Stimulated activated CD4-positive, alpha-beta T cell treated with anti-CD3 and anti-CD28 coated beads, Interleukin-4, amount 100 ng/mL, for 24 hours (primary cell): ENCODE results near the gene RAB11A.

Experiments used
- DNase-seq: peaks from one replicate; pipeline ENCODE4 v3.0.0-alpha.2; 2020

RAB11A gene

DNA sequence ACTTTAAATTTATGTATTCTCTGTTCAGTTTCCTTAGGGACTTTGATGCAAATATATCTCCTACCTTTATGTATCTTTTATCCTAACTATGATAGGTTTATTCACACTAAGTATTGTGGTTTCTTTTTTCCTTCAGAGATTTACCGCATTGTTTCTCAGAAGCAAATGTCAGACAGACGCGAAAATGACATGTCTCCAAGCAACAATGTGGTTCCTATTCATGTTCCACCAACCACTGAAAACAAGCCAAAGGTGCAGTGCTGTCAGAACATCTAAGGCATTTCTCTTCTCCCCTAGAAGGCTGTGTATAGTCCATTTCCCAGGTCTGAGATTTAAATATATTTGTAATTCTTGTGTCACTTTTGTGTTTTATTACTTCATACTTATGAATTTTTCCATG is 18.3 kb downstream of the RAB11A start:
- DNase-seq = peak; percentile 55

DNA sequence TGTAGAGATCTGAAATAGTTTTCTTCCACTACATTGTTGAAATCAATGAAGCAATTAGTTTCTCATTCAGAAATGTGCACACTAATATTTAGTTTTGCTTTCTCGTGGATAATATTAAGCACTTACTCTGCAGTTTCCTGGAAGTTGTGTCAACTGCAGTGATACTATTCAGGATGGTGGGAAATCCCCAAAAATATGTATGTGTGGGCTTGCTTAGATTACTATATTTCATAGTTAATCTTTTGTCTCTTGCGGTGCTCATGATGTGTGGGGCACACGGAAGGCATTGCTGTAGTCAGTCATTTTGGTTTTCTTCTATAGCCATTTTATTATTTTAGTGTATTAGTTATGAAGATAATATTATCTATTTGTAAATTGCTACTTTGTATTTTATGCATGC is 19.7 kb downstream of the RAB11A start:
- DNase-seq = peak; percentile 24

GRCh38 chr15:65893060-65893459 is 23.8 kb downstream of the RAB11A start:
- DNase-seq = peak; percentile 35

GRCh38 chr15:65896236-65896635 is 26.9 kb downstream of the RAB11A start:
- DNase-seq = no peak

DNA sequence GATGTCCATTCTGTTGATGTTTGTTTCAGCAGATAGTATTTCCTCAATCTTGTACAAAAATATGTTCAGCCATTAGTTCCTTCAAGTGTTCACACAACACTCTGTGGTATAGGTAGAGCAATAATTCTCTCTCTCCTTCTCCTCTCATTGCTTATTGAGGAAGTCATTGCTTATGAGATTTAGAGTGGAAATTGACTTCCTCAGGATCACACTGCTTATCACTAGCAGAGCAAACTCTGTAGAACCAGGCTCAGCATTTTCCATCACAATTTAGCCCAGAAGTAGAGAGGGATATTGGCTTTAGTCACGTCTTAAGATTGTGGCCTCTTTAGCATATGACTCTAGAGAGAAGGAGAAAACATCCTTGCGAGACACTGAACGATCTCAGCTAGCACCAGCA is 31.2 kb downstream of the RAB11A start:
- DNase-seq = no peak

- DNase-seq = no peak
These were observed 32.0 kb downstream of the RAB11A start for GRCh38 chr15:65901336-65901735.

DNA sequence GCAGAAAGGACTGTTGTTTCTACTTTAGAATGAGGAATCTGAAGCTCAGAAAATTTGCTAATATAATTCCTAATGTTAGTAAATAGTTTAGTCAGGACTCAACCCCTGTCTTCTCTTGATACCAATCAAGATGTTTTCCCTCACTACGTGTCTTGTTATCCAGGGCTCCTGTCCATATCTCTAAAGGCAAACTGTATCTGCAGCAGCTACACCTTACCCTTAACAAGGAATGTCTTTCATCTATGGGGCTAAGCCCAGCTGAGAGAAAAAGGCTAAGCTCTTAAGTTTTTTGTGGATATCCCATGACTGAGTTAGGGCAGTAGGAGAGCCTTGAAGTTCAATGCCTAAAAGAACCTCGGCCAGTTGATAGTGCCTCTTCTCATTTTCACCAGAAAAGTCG is 32.5 kb downstream of the RAB11A start:
- no peak for DNase-seq

- no peak for DNase-seq
These were observed 33.1 kb downstream of the RAB11A start for GRCh38 chr15:65902373-65902772.

DNA sequence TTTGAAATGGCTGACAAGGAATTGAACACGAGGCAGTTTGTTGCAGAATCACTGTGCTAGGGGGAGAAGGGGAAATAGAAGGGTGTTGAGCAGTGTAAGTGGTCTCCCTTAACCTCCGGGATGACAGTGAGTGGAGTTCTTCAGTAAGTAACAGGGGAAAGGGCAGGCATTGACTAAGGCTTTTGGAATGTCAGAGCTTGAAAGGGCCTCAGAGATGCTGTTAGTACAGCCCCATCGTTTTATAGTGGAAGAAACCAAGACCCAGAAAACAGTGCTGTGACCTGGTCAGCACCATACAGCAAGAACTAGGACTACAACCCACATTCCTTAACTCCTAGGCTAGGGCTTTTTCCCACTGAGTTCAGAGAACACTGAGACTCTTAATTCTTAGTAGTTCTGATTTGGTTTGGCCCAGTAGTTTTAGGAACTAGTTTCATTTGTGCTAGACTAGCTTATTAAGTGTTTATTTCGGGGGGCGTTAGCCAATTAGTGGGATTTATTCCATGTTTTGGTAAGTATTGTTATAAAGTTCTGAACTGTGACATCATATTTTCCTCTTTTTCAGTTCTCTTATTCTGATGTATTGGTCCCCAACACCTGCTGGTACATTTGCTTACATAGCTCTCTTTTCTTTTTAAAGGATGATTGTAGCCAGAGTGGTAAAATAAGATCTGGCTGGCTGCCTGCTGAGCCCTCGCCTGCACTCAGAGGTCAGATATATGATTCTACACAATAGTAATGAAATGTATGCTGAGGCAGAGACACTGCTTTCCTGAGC is 34.2 kb downstream of the RAB11A start:
- DNase-seq = no peak

- no peak for DNase-seq
These were observed 35.0 kb downstream of the RAB11A start for GRCh38 chr15:65904301-65904700.

- DNase-seq = no peak
These were observed 37.1 kb downstream of the RAB11A start for GRCh38 chr15:65906396-65906795.

DNA sequence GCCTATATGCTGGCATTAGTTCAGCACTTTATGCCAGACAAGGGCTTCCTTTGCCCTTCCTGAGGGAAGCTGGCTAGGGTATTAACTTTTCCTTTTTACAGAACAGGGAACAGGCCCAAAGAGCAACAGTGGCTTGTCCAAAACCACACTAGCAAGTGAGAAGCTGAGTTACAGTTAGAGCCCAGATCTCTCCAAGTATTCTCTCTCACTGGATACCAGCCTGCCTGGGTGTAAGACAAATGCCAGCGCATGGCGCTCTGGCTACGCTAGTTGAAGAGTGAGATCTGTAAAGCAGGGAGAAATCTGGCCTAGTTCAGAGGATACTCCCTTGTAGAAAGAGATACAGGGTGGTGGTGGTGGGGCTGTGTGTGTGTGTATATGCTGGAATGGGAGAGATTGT is 38.4 kb downstream of the RAB11A start:
- no peak for DNase-seq

- DNase-seq = no peak
These were observed 39.6 kb downstream of the RAB11A start for GRCh38 chr15:65908876-65909275.

GRCh38 chr15:65909831-65910230 is 40.5 kb downstream of the RAB11A start:
- no peak for DNase-seq

GRCh38 chr15:65910341-65910740 is 41.0 kb downstream of the RAB11A start:
- DNase-seq = no peak

DNA sequence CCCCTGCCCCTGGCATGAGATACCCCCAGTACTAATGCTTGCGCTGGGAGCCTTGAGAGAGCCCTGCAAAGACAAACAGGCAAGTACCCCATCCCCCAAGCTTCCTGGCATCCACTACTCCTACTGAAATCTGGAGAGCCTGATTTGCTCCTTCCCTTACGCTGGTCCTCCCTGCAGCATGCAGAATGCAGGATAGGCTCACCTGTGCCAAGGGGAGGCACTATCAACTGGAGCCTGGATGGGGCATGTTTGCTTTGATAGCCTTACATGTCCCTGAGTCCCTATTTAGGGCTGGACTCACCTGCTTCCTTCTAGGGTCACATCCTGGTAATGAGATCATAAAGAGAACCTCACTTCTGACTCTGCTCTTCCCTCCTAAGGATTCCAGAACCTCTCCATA is 42.9 kb downstream of the RAB11A start:
- DNase-seq = no peak

GRCh38 chr15:65913631-65914199 is 44.4 kb downstream of the RAB11A start:
- no peak for DNase-seq

GRCh38 chr15:65914386-65914785 is 45.1 kb downstream of the RAB11A start:
- no peak for DNase-seq

DNA sequence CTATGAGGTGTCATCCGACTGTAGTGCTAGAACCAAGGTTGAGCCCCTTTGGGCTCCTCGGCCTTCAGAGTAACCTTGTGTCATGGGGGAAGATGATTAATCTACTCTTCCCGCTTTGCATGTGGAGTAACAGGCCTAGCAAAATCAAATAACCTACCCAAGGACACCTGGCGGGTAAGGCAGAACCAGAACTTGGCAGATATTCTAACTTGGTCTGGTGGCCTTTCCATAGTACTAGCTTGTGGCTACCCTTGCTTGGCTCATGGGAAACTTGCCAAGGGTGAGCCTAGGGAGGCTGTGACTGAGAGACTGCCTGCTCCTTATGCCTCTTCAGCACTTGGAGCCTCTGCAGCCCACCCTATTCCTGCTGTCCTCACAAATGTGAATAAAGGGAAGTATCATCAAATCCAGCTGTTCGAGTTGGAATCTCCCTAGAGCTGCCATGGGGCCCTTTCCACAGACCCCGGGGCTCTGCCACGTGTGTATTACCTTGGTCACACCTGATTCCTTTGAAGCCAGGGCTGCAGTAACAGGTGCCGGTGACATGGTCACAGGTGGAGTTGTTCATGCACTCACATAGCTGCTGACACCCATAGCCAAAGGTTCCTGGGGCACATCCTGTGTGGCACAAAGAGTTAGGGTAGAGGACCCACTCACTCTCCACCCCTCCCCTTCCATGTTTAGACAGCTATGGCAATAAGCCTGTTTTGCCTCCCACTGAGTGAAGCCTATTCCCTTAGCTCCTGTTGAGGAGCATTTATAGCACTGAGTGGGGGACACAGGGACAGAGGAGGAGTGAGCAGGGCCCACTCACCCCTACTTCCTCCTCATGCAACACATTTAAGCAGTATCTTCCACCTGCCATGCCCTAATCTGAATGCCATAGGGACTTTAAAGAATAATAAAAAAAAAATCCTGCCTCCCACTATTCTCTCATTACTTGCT is 46.0 kb downstream of the RAB11A start:
- DNase-seq = no peak

DNA sequence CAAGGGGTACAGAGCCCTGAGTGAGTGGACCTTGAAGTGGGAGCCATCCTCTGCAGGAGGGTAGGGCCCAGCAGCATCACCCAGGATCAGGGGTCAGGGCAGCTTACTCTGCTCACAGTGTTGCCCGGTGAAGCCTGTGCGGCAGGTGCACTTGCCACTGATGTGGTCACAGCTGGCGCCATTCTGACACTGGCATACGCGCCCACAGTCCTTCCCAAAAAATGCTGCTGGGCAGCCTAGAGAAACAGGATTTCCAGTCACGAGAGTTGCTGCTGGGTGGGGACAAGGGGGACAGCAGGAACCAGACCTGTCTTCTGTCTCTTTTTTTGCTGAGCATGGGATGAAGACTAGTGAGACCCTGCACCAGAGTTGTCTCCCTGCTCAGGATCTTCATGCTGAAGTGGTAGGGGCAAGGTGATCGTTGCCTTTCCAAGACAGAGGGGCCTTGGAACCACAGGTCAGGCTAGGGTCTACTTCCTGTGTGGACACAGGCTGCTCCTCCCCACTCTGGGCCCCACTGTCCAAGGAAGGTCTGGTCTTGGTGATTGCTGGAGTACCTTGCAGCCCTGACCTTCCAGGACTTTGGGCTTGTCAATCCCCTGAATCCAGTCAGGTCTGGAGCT is 46.9 kb downstream of the RAB11A start:
- no peak for DNase-seq

GRCh38 chr15:65916664-65917406 is 47.5 kb downstream of the RAB11A start:
- peak; percentile 49 for DNase-seq

DNA sequence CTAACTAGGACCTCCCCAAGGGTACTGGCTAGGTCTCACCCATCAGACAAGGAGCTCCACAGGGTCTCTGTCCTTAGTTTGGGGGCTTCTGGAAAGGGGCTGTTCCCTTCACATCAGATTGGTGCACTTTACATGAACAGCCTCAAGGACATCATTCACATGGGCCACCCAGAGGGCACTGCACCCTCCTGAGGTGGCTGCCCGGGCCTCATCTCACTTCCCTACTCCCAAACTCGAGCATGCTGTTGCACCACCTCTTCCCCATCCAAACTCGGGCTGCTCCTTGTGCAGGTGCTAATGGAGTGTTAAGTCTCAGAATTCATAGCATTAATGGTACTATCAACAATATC is 48.1 kb downstream of the RAB11A start:
- no peak for DNase-seq

DNA sequence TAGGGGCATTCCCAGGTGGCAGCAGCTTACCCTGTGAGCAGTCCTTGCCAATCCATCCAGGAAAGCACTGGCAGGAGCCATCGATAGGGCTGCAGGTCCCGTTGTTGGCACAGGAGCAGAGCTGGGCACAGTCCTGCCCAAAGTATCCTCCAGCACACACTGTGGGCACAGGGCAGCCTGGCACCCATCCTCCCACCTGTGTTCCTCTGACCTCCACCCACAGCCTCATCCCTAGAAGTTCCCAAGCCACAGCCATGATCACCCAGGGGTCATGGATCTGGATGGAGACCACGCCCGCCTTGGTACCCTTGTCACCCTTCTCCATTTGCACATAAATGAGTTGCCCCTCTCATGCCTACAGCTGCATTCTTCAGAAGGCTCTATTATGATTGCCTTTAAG is 48.6 kb downstream of the RAB11A start:
- DNase-seq = no peak
